ENCODE data around the gene BAIAP3.
A peak's percentile ranks its signal among the peaks of the same experiment; 100 is the strongest.

The BAIAP3 gene

GRCh38 chr16:1300664-1301476 lies 32.6 kb upstream of the BAIAP3 start:
- Histone ChIP-seq H2AFZ (ENCODE audit: low read depth, low read length) (peak overlapping the region; percentile 39; the same call in 1 of the 2 replicates), H3K36me3 (ENCODE audit: insufficient read depth, low read length) (no peaks in the 10 kb centered on the region)

GRCh38 chr16:1301562-1301961 lies 31.9 kb upstream of the BAIAP3 start:
- Histone ChIP-seq H3K9me3 (ENCODE audit: insufficient read depth, low read length, severe bottlenecking) (no peaks in the 10 kb centered on the region), H3K27ac (ENCODE audit: low read length) (no peak overlapping the region), H3K4me3 (ENCODE audit: low read depth in 1 of 2, low read length in 2 of 2) (no peak overlapping the region), H2AFZ (ENCODE audit: low read depth, low read length) (no peak overlapping the region), H3K9ac (ENCODE audit: low read depth, low read length) (no peak overlapping the region), H3K79me2 (ENCODE audit: insufficient read depth, low read length) (no peaks in the 10 kb centered on the region), H3K4me1 (ENCODE audit: insufficient read depth, low read length) (peaks cover 13% of the 10 kb centered on the region), H3K4me2 (ENCODE audit: insufficient read depth, low read length) (no peak overlapping the region), H3K36me3 (ENCODE audit: insufficient read depth, low read length) (no peaks in the 10 kb centered on the region), H4K20me1 (ENCODE audit: insufficient read depth, low read length) (0 out of 2 replicates have a peak, but pooled peaks cover 2% of the 10 kb centered on the region), H3K27me3 (ENCODE audit: insufficient read depth, low read length, poor library complexity) (no peaks in the 10 kb centered on the region)
- no peak for TF ChIP-seq EZH2 (IDR thresholded peaks at IDR 0.05; ENCODE audit: borderline replicate concordance, low read depth, low read length, severe bottlenecking)
- TF ChIP-seq CTCF (IDR thresholded peaks at IDR 0.05; ENCODE audit: borderline replicate concordance, extremely low read depth, low read length, poor library complexity, severe bottlenecking) = no peak
- no peak for ATAC-seq (ENCODE audit: insufficient read depth, low read depth)
- no peak for DNase-seq

More at GRCh38 chr16:1300664-1301476, 32.6 kb upstream of the BAIAP3 start:
- H3K79me2 ChIP-seq (ENCODE audit: insufficient read depth, low read length) = no peaks in the 10 kb centered on the region
- peaks cover 13% of the 10 kb centered on the region for H3K4me1 ChIP-seq (ENCODE audit: insufficient read depth, low read length)
- peak overlapping the region; percentile 9; the same call in 1 of the 2 replicates for H3K9ac ChIP-seq (ENCODE audit: low read depth, low read length)
- peak; percentile 85 for TF ChIP-seq CTCF (IDR thresholded peaks at IDR 0.05; ENCODE audit: borderline replicate concordance, extremely low read depth, low read length, poor library complexity, severe bottlenecking)
- no peak for TF ChIP-seq EZH2 (IDR thresholded peaks at IDR 0.05; ENCODE audit: borderline replicate concordance, low read depth, low read length, severe bottlenecking)
- ATAC-seq (ENCODE audit: insufficient read depth, low read depth) = peak; percentile 87
- peak overlapping the region; percentile 51 for H3K4me2 ChIP-seq (ENCODE audit: insufficient read depth, low read length)
- H3K27ac ChIP-seq (ENCODE audit: low read length) = no peak overlapping the region
- DNase-seq = peak; percentile 75
- H4K20me1 ChIP-seq (ENCODE audit: insufficient read depth, low read length) = 0 out of 2 replicates have a peak, but pooled peaks cover 2% of the 10 kb centered on the region
- no peaks in the 10 kb centered on the region for H3K27me3 ChIP-seq (ENCODE audit: insufficient read depth, low read length, poor library complexity)
- H3K9me3 ChIP-seq (ENCODE audit: insufficient read depth, low read length, severe bottlenecking) = no peaks in the 10 kb centered on the region
- H3K4me3 ChIP-seq (ENCODE audit: low read depth in 1 of 2, low read length in 2 of 2) = 0 out of 4 replicates have a peak overlapping the region, but pooled peaks of 1 of the 2 experiments have one; percentile 16

- H3K36me3 ChIP-seq (ENCODE audit: insufficient read depth, low read length) = peaks cover 8% of the 10 kb centered on the region; the same call in 1 of the 2 replicates
- TF ChIP-seq EZH2 (IDR thresholded peaks at IDR 0.05; ENCODE audit: borderline replicate concordance, low read depth, low read length, severe bottlenecking) (no peak), CTCF (IDR thresholded peaks at IDR 0.05; ENCODE audit: borderline replicate concordance, extremely low read depth, low read length, poor library complexity, severe bottlenecking) (no peak)
- peaks cover 11% of the 10 kb centered on the region for H4K20me1 ChIP-seq (ENCODE audit: insufficient read depth, low read length)
- peaks cover 27% of the 10 kb centered on the region for H3K4me1 ChIP-seq (ENCODE audit: insufficient read depth, low read length)
- DNase-seq (peak; percentile 27), ATAC-seq (ENCODE audit: insufficient read depth, low read depth) (no peak)
- H3K4me3 ChIP-seq (ENCODE audit: low read depth in 1 of 2, low read length in 2 of 2) = no peak overlapping the region
- H3K79me2 ChIP-seq (ENCODE audit: insufficient read depth, low read length) = peaks cover 18% of the 10 kb centered on the region
- no peaks in the 10 kb centered on the region for H3K9me3 ChIP-seq (ENCODE audit: insufficient read depth, low read length, severe bottlenecking)
- no peaks in the 10 kb centered on the region for H3K27me3 ChIP-seq (ENCODE audit: insufficient read depth, low read length, poor library complexity)
- H2AFZ ChIP-seq (ENCODE audit: low read depth, low read length) = no peak overlapping the region
- no peak overlapping the region for H3K27ac ChIP-seq (ENCODE audit: low read length)
- H3K9ac ChIP-seq (ENCODE audit: low read depth, low read length) = no peak overlapping the region
- H3K4me2 ChIP-seq (ENCODE audit: insufficient read depth, low read length) = no peak overlapping the region
These were observed 27.6 kb upstream of the BAIAP3 start for GRCh38 chr16:1305823-1306222.
